HG03378 (cell line): ENCODE measurements around the gene FNIP2.
A peak's percentile ranks its signal among the peaks of the same experiment; 100 is the strongest.

Experiments used
- ATAC-seq: cut with Tn5 transposase; IDR thresholded peaks from one replicate; pipeline ENCODE4 v1.9.1; 2021; ENCODE audit warnings: mild to moderate bottlenecking, moderate library complexity; ENCODE audit not compliant: unreplicated experiment

The FNIP2 gene

DNA sequence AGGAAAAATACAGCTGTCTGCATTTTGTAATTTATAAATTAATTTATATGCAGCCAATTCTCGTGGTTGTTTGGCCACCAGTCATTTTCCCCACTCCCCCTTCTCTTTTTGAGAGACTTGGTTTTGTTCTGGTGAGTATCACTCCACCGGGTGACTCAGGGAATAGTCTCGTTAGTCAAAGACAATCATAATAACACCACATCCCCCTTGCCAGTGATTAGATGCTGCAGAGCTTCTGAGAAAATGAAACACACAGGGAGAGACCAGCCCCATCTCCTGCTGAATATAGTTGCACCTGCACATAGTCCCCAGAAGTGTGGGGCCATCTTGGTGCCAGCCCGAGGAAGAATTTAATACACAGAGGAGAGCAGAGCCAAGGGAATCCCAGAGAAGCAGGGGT is 8.0 kb upstream of the FNIP2 start:
- no peak for ATAC-seq

- ATAC-seq = no peak
Observed at GRCh38 chr4:158762553-158762952, 6.3 kb upstream of the FNIP2 start.

DNA sequence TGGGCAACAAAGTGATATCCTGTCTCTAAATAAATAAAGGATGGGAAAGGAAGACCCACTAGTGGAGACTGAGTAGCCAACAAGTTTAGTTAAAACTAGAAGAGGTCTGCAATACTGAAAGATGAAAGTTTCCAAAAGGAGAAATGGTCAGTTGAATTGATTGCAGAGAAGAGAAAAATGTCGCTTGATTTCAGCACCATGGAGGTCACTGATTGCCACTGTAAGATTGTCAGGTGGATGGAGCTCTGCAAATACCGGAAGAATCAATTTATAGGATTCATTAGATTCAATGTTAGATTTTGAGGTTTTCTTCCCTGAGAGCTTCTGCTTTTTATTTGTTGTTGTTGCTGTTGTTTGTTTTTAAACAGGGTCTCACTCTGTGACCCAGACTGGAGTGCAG is 5.4 kb upstream of the FNIP2 start:
- ATAC-seq = no peak

DNA sequence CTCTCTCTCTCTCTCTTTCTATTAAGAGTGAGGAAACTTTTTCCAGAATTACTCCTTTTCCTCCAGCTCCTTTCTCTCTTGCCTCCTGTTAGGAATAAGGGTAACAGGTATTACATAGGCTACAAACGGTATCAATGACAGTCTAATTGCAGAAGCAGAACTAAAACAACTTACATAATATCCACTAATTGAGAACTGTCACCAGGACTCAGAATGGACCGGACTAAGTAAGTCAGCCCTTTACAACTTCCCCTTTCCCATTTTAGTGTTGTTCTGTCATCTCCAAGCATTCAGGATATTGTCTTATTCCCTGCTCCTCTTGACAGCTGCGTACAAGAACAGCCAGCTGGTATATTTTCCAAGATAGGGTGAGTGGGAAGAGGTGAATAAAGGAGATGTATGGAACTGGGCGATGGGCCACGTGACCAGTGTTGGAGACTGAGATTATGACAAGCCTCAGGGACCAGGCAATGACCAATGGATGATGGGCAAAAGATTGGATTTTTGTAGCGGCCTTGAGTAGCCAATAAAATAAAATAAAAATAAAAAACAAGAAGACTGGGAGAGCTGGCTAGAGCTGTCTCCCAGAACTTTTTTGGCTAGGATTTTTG is 2.3 kb upstream of the FNIP2 start:
- ATAC-seq = no peak

DNA sequence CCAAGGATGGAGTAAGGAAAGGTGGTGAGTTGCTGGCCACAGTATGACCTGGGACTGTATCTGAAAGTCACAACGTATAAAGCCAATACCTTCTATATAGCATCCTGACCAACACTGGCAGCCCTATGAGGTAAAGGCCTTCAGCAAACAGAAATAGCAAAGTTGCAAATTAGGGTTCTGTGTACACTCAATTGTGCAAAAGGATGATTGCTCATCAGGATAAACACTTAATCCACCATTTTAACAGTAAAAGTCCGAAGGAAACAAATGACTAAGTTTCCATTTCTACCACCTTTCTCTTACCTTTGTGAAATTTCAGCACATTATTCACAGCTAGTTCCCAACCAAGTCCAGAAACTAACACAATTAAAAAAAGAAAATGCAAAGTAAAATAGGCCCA is 1.4 kb upstream of the FNIP2 start:
- no peak for ATAC-seq

DNA sequence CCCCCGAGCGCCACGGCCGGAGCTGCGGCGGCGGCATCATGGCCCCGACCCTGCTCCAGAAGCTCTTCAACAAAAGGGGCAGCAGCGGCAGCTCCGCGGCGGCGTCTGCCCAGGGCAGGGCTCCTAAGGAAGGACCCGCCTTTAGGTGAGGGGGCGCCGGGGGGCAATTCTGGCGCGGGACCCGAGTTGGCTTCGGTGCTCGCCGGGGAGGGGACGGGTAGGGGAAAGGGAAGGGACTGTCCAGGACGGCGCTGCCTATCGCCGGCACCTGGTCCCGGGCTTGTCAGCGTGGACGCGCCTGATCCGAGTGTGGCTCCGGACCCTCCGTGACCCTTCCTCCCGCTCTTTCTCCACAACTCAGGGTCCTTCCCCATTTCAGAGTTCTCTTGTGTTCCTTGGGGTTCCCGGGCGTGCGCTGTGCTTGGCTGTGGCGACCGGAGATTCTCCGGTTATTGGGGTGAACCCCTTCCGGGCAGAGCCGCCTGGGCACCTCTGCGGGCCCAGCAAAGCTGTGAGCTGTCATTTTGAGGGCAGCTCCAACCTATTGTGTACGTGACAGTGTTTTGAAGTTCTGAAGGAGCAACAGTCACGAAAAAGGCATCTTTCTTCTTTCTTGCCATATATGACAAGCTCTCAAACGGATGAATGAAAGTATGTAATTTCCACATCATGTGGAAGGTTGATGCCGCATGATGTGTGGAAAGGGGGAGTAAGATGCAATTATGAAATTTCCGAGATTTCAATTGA is 522 bp downstream of the FNIP2 start:
- peak; percentile 43 for ATAC-seq

- no peak for ATAC-seq
Observed at GRCh38 chr4:158770671-158771070, 1.8 kb downstream of the FNIP2 start.

DNA sequence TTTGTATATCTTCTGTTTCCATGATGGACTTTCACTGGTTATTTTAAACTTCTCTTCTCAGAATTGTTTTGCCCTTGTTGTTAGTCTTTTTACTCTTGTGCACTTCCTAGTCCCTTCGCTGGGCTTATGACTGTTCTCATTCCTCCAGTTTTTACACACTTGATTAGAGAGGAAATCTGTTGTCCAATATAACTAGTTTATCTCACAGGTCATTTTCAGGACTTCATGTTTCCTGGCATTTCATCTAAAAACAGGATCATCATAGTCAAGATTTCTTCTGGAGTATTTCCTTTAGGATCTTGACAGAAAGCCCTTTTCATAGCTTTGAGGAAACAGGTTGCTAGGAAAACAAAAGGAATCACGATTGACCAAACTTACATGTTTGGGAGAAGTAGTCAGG is 3.0 kb downstream of the FNIP2 start:
- no peak for ATAC-seq

- ATAC-seq = no peak
Observed at GRCh38 chr4:158775091-158775651, 6.3 kb downstream of the FNIP2 start.

DNA sequence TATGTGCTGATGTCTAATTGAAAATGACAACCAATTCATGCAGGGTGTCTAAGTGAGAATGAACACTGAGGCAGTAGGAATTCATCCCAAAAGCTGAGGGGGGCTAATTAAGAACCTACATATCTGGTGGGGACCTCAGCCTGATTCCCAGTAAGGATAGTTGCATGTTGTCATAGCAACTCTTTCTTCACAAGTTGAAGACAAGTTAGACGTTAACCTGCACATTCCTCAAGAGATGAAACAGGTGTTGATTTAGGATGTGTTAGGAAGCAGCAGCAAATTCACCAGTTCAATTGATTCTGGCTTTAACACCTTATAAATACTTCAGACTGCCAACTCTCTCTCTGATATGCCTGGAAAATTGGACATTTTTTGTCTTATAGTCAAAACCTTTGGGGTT is 7.3 kb downstream of the FNIP2 start:
- no peak for ATAC-seq

DNA sequence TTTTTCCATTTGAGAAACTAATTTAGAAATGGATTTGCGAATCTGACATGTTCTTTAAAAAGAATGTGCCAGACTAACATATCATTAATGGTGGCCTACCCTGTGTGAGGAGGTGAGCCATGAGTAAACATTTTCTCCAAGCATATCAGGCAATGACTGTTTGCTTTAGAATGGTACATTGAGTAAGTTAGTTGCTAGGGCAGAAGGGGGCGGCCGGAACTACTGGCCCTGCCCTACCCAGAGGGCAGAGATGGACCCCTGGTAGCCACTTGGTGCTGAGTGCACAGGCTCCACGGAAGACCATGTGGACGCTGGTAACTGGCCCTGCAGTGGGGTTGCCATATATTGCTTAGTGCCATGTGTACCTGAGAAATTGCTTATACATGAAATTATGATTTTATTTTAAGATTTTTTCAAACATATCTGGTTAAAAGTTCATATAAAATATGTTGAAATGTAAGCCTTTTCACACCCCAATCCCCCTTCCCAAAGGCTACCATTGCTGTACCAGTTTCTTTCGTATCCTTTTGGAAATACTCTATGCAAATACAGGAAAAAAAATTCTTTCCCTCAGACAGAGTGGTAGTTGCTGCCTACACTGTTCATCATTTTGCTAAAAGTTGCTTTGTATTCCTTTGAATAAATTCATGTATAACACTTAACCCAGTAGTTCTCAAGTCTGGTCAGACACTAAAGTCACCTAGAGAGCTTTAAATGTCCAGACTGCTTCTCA is 8.8 kb downstream of the FNIP2 start:
- no peak for ATAC-seq

- peak; percentile 99 for ATAC-seq
Observed at GRCh38 chr4:158778156-158778711, 9.4 kb downstream of the FNIP2 start.

DNA sequence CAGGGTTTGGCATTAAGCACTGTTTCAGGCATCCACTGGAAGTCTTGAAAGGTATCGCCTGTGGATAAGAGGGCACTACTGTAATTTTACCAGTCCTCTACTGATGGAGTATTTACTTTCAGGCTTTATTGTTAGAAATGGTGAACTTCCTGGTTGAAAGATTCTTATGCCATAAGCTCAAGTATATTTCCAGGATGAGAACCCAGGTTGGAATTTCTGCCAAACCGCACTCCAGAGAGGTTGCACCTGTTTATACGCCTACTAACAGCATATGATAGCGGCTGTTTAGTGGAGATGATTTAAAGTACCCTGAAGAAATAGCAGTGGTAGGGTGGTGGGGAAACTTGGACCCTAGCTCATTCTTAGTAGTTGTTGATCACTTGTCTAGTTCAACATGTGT is 9.9 kb downstream of the FNIP2 start:
- no peak for ATAC-seq

DNA sequence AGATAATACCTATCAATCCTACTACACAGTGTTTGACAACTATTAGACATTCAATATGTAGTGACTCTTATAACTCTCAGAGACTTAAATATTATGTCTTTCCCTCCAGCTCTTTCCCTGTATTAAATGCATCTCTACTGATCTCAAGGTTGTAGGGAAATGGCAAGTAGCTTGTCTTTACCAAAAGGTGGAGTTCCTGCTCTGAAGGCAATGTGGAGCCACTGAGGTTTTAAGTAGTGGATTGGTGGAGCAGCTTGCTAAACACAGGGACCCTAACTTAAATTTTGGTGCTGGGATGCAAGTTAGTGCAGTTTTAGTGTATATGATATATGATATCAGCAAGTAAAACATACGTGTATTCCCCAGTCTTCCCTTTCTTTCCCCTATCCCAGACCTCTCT is 13.1 kb downstream of the FNIP2 start:
- no peak for ATAC-seq

- peak; percentile 44 for ATAC-seq
Observed at GRCh38 chr4:158782551-158783360, 13.9 kb downstream of the FNIP2 start.

GRCh38 chr4:158783785-158784184 is 15.0 kb downstream of the FNIP2 start:
- no peak for ATAC-seq

DNA sequence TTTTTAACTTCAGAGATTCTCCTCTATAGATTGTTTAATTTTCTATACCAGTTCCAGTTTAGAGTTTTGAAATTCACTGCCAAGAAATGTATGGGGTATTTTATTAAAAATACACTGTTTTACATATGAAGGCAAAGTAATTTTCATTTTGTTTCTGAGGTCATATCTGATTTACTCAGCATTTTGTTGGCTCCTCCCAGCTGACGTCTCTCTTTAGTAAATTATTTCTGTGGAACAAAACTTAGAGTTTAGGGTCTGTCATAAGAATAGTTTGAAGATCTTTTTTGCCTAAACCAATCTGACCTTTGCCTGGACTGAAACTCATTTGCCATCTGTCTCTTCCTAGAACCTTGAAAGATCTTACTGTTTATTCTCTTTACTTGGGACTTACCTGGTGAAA is 16.9 kb downstream of the FNIP2 start:
- ATAC-seq = no peak

DNA sequence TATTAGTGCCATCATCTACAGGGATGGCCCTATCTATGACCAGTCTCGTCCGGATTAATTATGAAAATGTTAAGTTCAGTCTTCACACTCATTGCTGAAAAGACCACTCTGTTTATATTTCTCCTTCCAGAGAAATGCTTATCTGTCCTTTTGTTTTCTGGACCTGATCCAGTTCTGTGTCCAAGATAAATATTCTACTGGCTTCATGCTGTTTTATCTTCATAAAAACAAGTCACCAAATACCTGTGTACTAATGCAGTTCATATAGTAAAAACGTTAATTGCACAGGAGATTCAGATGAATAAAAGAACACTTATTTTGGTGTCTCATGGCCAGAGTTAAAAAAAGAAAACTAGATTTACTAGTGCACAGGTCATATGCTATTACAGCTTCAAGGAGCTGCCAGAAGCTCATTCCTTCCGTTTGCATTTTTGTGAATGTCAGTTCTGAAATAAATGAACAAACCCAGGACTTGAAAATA is 17.3 kb downstream of the FNIP2 start:
- no peak for ATAC-seq

DNA sequence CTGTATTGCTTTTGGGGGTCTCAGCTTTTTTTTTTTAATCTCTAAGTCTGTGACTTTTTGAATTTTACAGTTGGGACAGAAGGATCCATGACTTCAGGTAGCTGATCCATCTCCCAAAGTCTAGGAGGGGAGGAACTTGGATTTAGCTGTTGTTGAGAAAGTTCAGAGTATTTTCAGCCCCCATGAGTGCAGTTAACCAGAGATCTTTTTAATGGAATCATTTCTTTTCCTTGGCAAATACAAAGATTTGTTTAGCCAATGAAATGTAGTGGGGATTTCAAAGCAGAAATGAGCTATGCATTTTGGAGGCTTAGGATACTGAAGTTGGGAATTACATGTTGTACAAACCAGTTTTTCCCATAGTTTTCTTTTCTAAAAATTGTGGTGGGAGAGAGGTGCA is 18.1 kb downstream of the FNIP2 start:
- ATAC-seq = no peak

- no peak for ATAC-seq
Observed at GRCh38 chr4:158787709-158788475, 19.1 kb downstream of the FNIP2 start.
